Caco-2 (cell line): ENCODE measurements around the gene MEIOSIN. TPM values are rescaled to one million over a fixed set of nuclear protein-coding genes. Genes with fewer than 3 reads are reported as not detected.

Experiments used
- BruUV-seq: library from RNA; stranded (reverse); fragments of 400-500 nt; replicated peaks from 2 replicates; lab custom pipeline; 2021; lab: Mats Ljungman, UMichigan
- CTCF ChIA-PET: fragments of 300-600 bp; sonication (Branson Sonifier 250); formaldehyde crosslinking; loops from one replicate; lab custom pipeline; 2022; ENCODE audit warnings: antibody characterized with exemption; lab: Charles Lee
- POLR2A ChIA-PET: fragments of 300-600 bp; sonication (Branson Sonifier 250); formaldehyde crosslinking; loops from one replicate; lab custom pipeline; 2022; ENCODE audit warnings: antibody characterized with exemption; lab: Charles Lee
- DNase-seq, 2 experiments: peaks; one replicate each; pipeline versions ENCODE4 v3.0.0 to v3.0.0-alpha.2; 2020 to 2022
- H3K27me3 ChIP-seq: replicated peaks from 2 replicates; pipeline ENCODE4 v1.6.0; 2011; ENCODE audit warnings: low read length; ENCODE audit not compliant: control insufficient read depth, insufficient read depth
- H3K36me3 ChIP-seq: 2 replicates; pipeline ENCODE4 v1.5.1; 2011; ENCODE audit warnings: low read length; ENCODE audit not compliant: control insufficient read depth, insufficient read depth
- H3K4me1 ChIP-seq: fragments of 250-450 bp; sonication (Bioruptor Pico); 2 replicates; pipeline ENCODE4 v1.5.1; 2020; ENCODE audit warnings: mild to moderate bottlenecking
- H3K4me3 ChIP-seq: 2 replicates; pipeline ENCODE4 v1.5.1; 2011; ENCODE audit warnings: low read depth, mild to moderate bottlenecking, control low read depth, low read length
- H3K9me3 ChIP-seq: fragments of 250-450 bp; sonication (Bioruptor Pico); 2 replicates; pipeline ENCODE4 v1.5.1; 2020; ENCODE audit warnings: mild to moderate bottlenecking, moderate library complexity
- H3K27ac Mint-ChIP-seq: one replicate; pipeline ENCODE4 v1.8.0; 2022; ENCODE audit warnings: mixed read lengths; ENCODE audit not compliant: unreplicated experiment
- H3K27me3 Mint-ChIP-seq: one replicate; pipeline ENCODE4 v1.8.0; 2022; ENCODE audit warnings: mixed read lengths; ENCODE audit not compliant: insufficient read depth, unreplicated experiment
- H3K36me3 Mint-ChIP-seq: one replicate; pipeline ENCODE4 v1.8.0; 2022; ENCODE audit warnings: mild to moderate bottlenecking, mixed read lengths; ENCODE audit not compliant: insufficient read depth, unreplicated experiment
- H3K4me1 Mint-ChIP-seq: one replicate; pipeline ENCODE4 v1.8.0; 2022; ENCODE audit warnings: low read depth, mixed read lengths; ENCODE audit not compliant: unreplicated experiment
- H3K4me3 Mint-ChIP-seq: one replicate; pipeline ENCODE4 v1.8.0; 2022; ENCODE audit warnings: mild to moderate bottlenecking, moderate library complexity, mixed read lengths; ENCODE audit not compliant: unreplicated experiment
- H3K9me3 Mint-ChIP-seq: one replicate; pipeline ENCODE4 v1.8.0; 2022; ENCODE audit warnings: mixed read lengths; ENCODE audit not compliant: unreplicated experiment
- intact Hi-C: fragments of 100-400 bp; cut with micrococcal nuclease; formaldehyde crosslinking; loops from one replicate; pipeline ENCODE4 v1.10.0; 2022; ENCODE audit not compliant: unreplicated experiment
- total RNA-seq: library from RNA; stranded (reverse); gene quantifications from 2 replicates; pipeline ENCODE4 v1.2.3, GENCODE V29; 2022
- TF ChIP-seq, protein P1 (sequence below), 2 experiments: fragments of 200-600 bp in 1 of 2; IDR thresholded peaks; 1 replicate in 1 of 2; 2 replicates in 1 of 2; pipeline versions ENCODE4 v1.5.1 to v1.8.0; 2011 to 2022; ENCODE audit warnings: antibody characterized with exemption in 1 of 2, control low read depth in 1 of 2, inconsistent platforms in 1 of 2, low read depth in 1 of 2, low read length in 1 of 2, mild to moderate bottlenecking in 1 of 2, moderate library complexity in 1 of 2; ENCODE audit not compliant: insufficient read depth in 1 of 2, severe bottlenecking in 1 of 2, unreplicated experiment in 1 of 2

MEIOSIN gene
- total RNA-seq, 1 experiment from 2014 or later = not detected

DNA sequence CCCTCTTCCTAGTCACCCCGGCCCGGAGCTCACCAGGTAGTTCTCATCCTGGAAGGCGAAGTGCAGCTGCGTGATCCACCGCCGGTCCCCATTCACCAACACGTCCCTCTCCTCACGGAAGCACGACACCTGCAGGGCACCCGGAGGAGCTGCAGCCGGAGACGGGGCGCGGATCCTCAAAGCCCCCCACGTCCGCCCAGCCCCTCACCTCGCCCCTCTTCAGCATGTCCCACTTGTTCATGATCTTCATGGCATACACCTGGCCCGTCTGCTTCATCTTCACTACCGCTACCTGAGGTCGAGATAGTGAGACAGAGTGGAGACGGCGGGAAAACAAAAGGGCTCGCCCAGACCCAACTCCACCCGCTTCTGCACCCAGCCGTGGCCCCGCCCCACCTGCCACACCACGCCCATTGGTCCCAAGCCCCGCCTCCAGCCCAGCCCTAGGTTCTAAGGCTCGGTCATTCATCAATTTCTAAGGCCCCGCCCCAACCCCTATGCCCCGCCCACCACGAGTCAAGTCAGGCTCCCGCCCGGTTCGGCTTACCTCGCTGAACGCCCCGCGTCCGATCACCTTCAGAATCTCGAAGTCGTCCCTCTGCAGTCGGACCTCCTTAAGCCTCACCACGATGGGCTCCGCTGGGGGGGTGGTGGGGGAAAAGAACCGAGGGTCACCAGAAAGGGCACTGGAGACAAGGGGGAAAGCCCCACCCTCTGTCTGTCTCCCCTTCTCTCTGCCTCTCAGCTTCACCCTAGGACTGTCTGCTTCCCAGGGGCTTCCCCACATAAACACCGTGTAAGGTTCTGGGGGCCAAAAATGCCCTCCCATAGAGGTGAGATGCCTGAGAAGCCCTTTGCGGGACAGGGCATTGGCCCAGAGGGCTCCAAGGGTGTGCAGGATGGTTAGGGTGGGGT, 46.2 kb downstream of the MEIOSIN start:
- TF ChIP-seq, protein P1, sequence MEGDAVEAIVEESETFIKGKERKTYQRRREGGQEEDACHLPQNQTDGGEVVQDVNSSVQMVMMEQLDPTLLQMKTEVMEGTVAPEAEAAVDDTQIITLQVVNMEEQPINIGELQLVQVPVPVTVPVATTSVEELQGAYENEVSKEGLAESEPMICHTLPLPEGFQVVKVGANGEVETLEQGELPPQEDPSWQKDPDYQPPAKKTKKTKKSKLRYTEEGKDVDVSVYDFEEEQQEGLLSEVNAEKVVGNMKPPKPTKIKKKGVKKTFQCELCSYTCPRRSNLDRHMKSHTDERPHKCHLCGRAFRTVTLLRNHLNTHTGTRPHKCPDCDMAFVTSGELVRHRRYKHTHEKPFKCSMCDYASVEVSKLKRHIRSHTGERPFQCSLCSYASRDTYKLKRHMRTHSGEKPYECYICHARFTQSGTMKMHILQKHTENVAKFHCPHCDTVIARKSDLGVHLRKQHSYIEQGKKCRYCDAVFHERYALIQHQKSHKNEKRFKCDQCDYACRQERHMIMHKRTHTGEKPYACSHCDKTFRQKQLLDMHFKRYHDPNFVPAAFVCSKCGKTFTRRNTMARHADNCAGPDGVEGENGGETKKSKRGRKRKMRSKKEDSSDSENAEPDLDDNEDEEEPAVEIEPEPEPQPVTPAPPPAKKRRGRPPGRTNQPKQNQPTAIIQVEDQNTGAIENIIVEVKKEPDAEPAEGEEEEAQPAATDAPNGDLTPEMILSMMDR (IDR thresholded peaks at IDR 0.05; ENCODE audit: insufficient read depth in 1 of 2, low read depth in 1 of 2, low read length in 1 of 2, severe bottlenecking in 1 of 2, unreplicated experiment in 1 of 2) = peak; percentile 85 to 86
- Mint-ChIP-seq H3K27ac (peak overlapping the region; percentile 9), H3K9me3 (no peaks in the 10 kb centered on the region), H3K27me3 (no peaks in the 10 kb centered on the region), H3K4me3 (peak overlapping the region; percentile 73), H3K36me3 (peaks cover 67% of the 10 kb centered on the region), H3K4me1 (peaks cover 18% of the 10 kb centered on the region)
- ChIA-PET POLR2A (interaction anchor here (0.6 to 1.1 kb wide), 2 partner anchors 10 kb away, joined by 6 to 10 read pairs; partner anchors contain the start of gene SIX5), CTCF (interaction anchor here (0.5 to 1.9 kb wide), 5 partner anchors 9 to 62 kb away, joined by 3 to 82 read pairs (median 4); partner anchors contain the start of genes DMWD and SIX5)
- DNase-seq = peak; percentile 95
- H3K36me3 ChIP-seq = no peaks in the 10 kb centered on the region
- H3K4me3 ChIP-seq = peak overlapping the region; percentile 36
- H3K4me1 ChIP-seq = peaks cover 15% of the 10 kb centered on the region
- intact Hi-C loops = loop anchor here (1.0 kb wide), 1 partner anchor 9 kb away; no protein-coding TSS in a partner anchor
- no peaks in the 10 kb centered on the region for H3K27me3 ChIP-seq
- BruUV-seq = no TSS peak
- no peaks in the 10 kb centered on the region for H3K9me3 ChIP-seq

DNA sequence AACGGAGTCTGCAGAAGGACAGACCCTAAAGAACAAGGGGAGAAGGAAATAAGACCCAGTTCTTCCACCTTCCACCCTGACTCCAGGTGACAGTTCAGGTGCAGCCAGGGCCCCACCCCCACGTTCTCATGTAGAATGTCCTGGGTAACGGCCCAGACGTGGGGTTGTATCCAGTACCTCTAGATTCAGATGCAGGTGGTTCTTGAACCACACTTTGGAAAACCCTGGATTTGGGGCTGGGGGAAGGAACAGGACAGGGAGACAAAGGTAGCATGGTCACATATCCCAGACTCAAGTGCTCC, 46.9 kb downstream of the MEIOSIN start:
- DNase-seq = no peak
- H3K4me3 Mint-ChIP-seq = peak overlapping the region; percentile 73
- ChIA-PET CTCF (interaction anchor here (1.7 to 1.9 kb wide), 2 partner anchors 10 to 12 kb away, joined by 11 to 82 read pairs; partner anchors contain the start of genes DMWD and SIX5), POLR2A (interaction anchor here (0.6 kb wide), 1 partner anchor 11 kb away, joined by 6 read pairs; no protein-coding TSS in a partner anchor)
- no peaks in the 10 kb centered on the region for H3K27me3 ChIP-seq
- peak overlapping the region; percentile 9 for H3K27ac Mint-ChIP-seq
- intact Hi-C loops = no loop called here
- TF ChIP-seq, protein P1 (IDR thresholded peaks at IDR 0.05; ENCODE audit: insufficient read depth in 1 of 2, low read depth in 1 of 2, low read length in 1 of 2, severe bottlenecking in 1 of 2, unreplicated experiment in 1 of 2) = no peak
- no TSS peak for BruUV-seq
- H3K9me3 Mint-ChIP-seq = no peaks in the 10 kb centered on the region
- peaks cover 62% of the 10 kb centered on the region for H3K36me3 Mint-ChIP-seq
- H3K27me3 Mint-ChIP-seq = no peaks in the 10 kb centered on the region
- H3K9me3 ChIP-seq = no peaks in the 10 kb centered on the region
- no peak overlapping the region for H3K4me3 ChIP-seq
- H3K36me3 ChIP-seq = no peaks in the 10 kb centered on the region
- peaks cover 18% of the 10 kb centered on the region for H3K4me1 Mint-ChIP-seq
- H3K4me1 ChIP-seq = peaks cover 15% of the 10 kb centered on the region

DNA sequence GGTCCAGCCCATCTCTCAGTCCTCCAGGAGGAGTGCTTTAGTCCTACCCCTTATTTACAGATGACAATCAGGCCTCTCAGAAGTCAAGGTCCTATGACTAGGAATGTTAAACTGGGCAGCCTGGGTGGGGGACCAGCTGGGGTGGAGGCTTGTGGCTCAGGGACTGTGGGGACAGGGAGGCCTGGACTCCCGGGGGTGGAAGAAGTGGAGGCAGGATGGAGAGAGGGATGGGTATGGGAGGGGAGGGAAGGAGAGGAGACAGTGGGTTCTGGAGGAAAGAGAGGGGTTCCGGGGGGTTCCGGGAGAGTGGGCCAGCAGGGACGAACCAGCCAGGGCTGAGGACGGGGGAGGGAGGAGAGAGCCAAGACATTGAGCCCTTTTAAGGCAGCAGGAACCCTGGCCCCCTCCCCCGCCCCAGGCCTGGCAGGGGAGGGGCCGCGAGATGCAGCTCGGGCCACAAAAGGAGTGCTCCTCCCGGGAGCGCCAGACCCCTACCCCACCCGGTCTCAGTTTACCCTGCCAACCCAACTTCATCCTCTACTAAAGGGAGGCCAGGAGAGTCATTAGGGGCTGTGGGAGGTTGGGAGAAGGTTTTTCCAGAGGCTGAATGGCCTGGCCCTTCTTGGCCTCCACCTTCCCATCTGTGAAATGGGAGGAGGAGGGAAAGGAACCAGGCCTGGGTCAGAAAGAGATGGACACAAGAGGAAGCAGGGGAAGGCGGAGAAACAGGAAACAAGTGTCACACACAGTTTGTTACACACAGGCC, 47.4 kb downstream of the MEIOSIN start:
- Histone ChIP-seq H3K4me1 (peaks cover 15% of the 10 kb centered on the region), H3K9me3 (no peaks in the 10 kb centered on the region), H3K4me3 (no peak overlapping the region), H3K36me3 (no peaks in the 10 kb centered on the region), H3K27me3 (no peaks in the 10 kb centered on the region)
- Mint-ChIP-seq H3K4me3 (no peak overlapping the region), H3K9me3 (no peaks in the 10 kb centered on the region), H3K27ac (peak overlapping the region; percentile 9), H3K27me3 (no peaks in the 10 kb centered on the region), H3K4me1 (peaks cover 18% of the 10 kb centered on the region), H3K36me3 (peaks cover 62% of the 10 kb centered on the region)
- DNase-seq = no peak
- intact Hi-C loops = no loop called here
- TF ChIP-seq, protein P1 (IDR thresholded peaks at IDR 0.05; ENCODE audit: insufficient read depth in 1 of 2, low read depth in 1 of 2, low read length in 1 of 2, severe bottlenecking in 1 of 2, unreplicated experiment in 1 of 2) = no peak
- POLR2A ChIA-PET = interaction anchor here (0.6 kb wide), 2 partner anchors 11 to 95 kb away, joined by 4 to 6 read pairs; no protein-coding TSS in a partner anchor
- BruUV-seq = no TSS peak
- CTCF ChIA-PET = interaction anchor here (1.9 to 2.7 kb wide), 2 partner anchors 11 to 18 kb away, joined by 10 to 82 read pairs; partner anchors contain the start of gene SIX5
